HT-29 (cell line): ENCODE results near the gene SULT2B1. TPM values are rescaled to one million over a fixed set of nuclear protein-coding genes. Genes with fewer than 3 reads are reported as not detected.
"Not testable (repeated sequence)": the region's sequence is repeated elsewhere in the genome, so short reads cannot be mapped to it uniquely, and the experiment has no call there.

ENCODE experiments used
- DNase-seq: peaks from one replicate; pipeline ENCODE4 v3.0.0-alpha.2; 2015; ENCODE audit warnings: low spot score
- total RNA-seq: library from RNA; depleted of rRNA; stranded (reverse); fragments of >200 nt; shearing (Covaris generic); gene quantifications from 2 replicates; pipeline ENCODE4 v1.2.3, GENCODE V29; 2014; rRNA removed

The SULT2B1 gene
- total RNA-seq: 48.6 and 55.3 TPM in 2 replicates

- peak; percentile 98 for DNase-seq
These were observed at the start of gene SULT2B1 for GRCh38 chr19:48551437-48552302. Gene SULT2B1 (plus strand): TSS chr19:48552172. CDS start chr19:48552253, 81 bp downstream.

DNA sequence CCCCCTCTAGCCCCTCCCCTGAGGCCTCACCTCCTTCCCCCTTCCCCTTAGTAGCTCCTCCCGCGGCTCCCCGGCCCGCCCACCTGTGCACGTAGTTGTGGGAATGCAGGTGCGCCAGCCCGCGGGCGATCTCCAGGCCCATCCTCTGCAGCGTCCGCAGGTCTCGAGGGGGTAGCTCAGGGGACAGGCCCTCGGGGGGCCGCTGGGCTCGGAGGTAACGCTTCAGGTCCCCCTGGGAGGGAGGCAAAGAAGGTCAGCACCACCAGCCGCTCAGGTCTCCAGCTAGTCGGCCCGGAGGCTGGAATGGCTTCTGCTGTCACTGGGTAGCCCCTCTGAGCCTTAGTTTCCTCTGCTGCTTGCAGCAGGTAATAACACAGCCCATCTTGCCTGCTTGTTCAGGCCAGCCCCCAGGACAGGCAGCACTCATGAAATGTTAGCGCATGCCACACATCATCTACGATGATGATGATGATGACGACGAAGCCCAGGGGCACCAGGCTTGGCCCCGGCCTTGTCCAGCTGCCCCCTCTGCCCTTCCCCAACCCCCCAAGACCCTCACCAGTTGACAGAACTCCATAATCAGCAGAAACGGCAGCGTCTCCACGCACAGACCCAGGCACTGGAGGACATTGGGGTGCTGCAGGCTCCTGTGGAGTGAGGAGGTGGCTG lies 49.5 kb upstream of the SULT2B1 start:
- DNase-seq: no peak

DNA sequence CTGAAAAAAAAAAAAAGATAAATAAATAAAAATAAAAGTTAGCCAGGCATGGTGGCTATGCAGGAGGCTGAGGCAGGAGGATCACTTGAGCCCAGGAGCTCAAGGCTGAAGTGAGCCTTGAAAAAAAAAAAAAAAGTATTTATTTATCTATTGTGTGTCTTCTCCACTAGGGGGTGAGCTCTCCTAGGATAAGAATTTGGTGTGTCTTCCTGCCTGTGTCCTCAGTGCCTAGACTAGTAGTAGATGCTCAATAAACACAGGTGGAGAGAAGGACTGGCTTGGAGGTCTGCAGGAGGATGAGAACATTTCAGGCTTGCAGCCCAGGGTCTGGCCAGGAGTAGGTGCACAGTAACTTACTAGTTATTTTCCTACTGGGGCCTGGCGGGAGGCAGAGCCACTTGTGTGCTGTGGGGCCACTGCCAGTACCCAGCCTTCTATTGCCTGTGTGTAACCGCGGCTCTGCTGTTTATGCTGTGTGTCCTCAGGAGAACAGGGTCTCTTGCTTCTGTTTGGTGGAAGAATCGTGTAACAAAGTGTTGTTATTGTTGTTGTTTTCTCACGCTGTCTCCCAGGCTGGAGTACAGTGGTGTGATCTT lies 45.7 kb upstream of the SULT2B1 start:
- DNase-seq: peak; percentile 72

- DNase-seq: no peak
These were observed 44.0 kb upstream of the SULT2B1 start for GRCh38 chr19:48507911-48508439.

DNA sequence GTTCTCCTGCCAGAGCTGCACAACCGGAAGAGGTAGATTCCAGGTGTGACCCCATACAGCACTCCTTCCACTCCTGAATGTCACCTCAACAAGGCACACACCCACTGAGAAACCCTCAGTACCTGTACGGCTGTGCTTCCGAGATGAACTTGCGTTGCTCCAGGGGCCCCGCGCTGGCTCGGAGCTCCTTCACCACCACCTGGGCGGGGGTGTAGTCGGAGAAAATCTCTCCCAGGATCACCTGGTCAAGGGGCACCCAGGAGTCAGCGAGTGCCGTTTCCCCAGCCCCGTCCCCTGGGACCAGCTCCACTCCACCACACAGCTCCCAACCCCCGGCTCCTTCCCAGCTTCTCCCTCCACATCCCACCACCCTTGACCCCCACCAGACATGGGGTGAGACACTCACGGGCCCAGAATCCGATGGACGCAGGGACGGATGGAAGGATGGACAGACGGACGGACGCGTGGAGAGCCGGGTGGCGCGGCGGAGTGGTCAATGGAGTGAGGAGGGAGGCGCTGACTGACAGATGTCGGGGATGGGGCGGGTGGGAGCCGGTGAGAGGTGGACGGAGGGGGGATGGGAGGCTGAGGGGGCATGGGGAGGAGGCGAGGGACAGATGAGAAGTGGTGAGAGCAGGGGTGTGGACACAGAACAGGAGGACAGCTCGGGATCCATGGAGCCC lies 43.1 kb upstream of the SULT2B1 start:
- no peak for DNase-seq

- DNase-seq: no peak
These were observed 42.3 kb upstream of the SULT2B1 start for GRCh38 chr19:48509467-48510194.

DNA sequence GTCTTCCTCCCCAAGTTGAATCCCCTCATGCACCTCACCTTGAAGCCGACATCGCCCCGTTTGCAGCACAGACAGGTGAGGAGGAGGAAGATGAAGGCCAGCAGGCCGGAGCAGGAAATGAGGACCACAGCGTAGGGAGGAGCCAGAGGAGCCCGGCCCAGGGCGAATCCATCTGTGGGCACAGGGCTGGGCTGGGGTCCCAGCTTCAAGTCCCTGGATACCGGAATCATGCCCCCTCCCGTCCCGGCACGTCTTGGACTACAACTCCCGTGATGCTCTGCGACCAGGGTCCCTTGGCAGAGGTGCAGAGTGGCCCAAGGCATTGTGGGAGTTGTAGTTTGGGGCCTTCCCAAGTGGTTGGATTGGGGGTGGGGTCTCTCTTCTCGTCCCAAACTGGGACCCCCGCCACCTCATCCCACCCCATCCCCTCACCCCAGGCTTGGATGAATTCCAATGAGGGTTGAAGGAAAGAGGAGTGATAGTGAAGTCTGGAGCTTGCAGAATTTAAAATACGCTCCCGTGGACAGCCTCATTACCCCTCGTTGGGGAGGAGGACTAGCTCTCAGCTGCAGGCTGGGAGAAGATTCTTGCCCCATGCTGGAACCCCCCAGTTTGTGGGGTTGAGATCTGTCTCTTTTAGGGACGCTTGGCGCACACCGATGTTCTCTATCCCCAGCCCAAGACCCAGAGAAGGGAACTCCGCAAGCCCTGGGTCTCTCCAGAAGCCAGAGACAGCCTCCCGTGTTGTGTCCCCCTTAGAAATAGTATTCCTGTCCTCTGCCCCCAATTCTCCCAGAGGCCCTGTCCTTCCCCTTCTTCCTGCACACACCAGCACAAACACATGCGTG lies 41.3 kb upstream of the SULT2B1 start:
- peak; percentile 78 for DNase-seq

GRCh38 chr19:48511321-48511731 lies 40.6 kb upstream of the SULT2B1 start:
- DNase-seq: no peak

DNA sequence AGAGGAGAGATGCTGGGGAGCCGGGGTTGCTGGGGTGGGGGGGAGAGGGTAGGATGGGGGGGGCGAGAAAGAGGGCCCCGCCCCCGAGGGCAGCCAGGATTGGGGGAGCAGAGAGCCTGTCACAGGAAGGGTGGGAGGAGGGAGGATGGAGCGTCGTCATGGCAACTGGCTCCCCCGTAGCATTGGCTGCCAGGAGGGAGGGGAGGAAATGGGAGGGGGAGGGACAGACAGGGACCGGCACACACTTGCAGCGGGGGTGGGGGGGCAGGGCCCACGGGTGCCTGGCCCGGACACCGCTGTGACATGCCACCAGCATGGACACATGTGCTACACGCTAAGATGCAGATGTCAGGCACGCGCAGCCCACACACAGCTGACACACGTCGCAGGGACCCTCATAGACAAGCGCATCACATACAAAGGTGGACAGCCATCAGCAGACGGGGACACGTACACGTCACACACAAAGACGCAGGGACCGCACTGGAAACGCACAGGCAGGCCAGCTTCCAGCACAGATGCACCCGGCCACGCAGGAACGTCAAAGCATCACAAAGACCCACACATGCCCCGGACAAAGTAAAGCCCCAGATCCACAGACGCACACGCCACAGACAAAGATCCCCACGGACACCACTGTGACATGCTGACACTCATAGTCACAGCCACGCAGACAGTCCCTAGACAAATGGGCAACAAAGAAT lies 40.0 kb upstream of the SULT2B1 start, which contains the start of gene LMTK3:
Gene LMTK3, minus strand, starts transcription at position 36 of the 704 bp plus-strand sequence. CDS start 259 bp downstream, outside the sequence.
- no peak for DNase-seq

GRCh38 chr19:48512504-48513288 lies 39.3 kb upstream of the SULT2B1 start:
- DNase-seq: peak; percentile 24

GRCh38 chr19:48513289-48514122 lies 38.5 kb upstream of the SULT2B1 start:
- DNase-seq: peak; percentile 86

DNA sequence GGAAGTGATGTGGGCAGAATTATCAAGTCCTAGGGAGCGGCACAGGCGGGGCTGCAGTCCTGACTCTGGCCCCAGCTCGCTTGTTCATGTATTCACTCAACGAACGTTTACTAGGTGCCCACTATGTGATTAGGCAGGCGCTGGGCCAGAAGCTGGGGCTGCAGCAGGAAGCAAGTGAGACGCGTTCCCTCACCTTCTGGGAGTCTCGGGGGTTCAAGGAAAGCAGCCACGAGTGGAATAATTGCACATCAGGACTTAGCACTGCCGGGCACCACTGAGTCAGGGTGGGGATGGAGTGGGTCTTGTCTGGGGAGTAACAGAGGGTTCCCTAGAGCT lies 37.9 kb upstream of the SULT2B1 start:
- DNase-seq: no peak

DNA sequence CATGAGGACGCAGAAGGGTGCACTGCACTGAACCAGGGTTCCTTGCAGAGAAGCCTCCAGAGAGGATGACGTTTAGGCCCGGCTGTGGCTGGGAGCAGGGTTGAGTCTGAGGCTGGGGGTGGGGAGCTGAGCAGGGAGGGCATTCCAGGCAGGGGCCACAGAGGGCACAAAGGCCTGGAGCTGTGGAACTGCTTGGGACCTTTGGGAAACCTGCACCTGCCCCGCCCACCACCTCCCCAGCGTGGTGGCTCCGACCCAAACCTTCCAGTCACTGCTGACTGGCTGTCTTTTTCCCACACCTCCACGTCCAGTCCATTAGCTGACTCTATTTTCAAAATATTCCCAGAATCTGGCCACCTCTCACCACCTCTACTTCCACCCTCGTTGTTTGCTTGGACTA lies 35.4 kb upstream of the SULT2B1 start:
- no peak for DNase-seq

DNA sequence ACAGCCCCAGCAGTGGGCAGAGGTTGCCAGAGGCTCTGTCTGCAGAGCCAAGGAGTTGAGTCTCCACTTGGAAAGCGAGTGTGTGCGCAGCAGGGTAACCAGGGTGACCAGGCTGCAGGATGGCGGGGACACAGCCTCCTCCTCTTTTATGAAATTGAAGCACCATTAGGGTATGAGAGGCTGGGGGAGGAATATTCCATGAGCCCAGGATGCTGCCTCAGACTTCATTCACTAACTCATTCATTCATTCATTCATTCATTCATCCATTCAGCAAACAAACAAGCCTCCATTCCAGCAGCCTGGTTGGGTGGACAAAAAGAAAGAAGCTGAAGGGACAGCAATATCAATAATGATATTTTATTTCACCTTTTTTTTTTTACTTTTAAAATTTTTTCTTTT lies 33.8 kb upstream of the SULT2B1 start:
- no peak for DNase-seq

- not testable (repeated sequence) for DNase-seq
These were observed 32.5 kb upstream of the SULT2B1 start for GRCh38 chr19:48519426-48519825.

DNA sequence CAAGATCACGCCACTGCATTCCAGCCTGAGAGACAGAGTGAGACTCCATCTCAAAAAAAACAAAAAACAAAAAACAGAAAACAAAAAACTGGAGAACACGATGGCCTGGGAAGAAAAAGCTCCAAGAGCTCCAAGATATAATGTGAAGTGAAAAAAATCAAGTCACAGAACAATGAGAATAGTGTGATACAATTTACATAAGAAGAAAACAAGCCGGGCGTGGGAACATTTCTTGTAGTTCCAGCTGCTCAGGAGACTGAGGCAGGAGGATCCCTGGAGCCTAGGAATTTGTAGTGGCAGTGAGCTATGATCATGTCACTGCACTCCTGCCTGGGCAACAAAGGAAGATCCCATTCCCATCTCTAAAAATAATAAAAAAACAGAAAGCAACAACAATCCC lies 31.8 kb upstream of the SULT2B1 start:
- no peak for DNase-seq

GRCh38 chr19:48524221-48524620 lies 27.8 kb upstream of the SULT2B1 start:
- DNase-seq: no peak

- DNase-seq: no peak
These were observed 27.2 kb upstream of the SULT2B1 start for GRCh38 chr19:48524732-48525131.
